ENCODE data around the gene GNAQ.

GNAQ gene

DNA sequence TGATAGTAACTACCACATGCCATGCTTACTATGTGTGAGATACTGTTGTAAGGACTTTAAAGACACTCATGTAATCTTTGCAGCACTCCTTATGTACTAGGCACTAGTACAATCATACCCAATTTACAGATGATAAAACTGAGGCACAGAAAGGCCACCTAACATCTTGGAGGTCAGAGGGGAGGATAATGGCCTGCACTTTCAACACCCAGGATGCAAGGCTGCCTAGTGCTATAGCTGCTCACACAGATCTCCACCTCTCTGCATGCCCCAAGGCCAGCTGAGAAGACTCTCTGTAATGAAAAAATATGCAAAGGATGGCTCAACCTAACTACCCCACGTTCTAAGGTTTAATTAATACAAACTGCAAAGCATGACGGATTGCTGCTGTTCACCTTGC is 57.2 kb downstream of the GNAQ start:
- no peak for DNase-seq (ENCODE audit: low read depth in 2 of 2)

- no peak for DNase-seq (ENCODE audit: low read depth in 2 of 2)
These were observed 62.5 kb downstream of the GNAQ start for GRCh38 chr9:77969083-77969482.

DNA sequence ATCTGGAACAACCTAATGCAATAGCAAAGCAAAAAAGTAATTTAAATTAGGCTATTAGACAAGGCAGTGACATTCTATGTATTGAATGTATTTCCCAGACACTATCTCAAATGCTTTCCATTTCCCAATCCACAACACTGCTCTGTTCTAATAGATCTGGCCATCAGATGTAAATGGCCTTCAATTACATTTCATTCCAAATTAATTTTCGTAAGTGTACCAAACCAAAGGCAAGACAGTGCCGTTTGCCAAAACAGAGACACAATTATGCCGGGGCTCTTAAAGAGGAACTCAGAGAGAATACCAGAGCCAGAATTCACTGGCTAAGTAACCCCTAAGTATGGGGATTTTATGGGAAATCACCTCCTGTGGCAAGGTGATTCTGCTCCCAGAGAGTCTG is 63.1 kb downstream of the GNAQ start:
- DNase-seq (ENCODE audit: low read depth in 2 of 2) = no peak

- no peak for DNase-seq (ENCODE audit: low read depth in 2 of 2)
These were observed 64.9 kb downstream of the GNAQ start for GRCh38 chr9:77966718-77967117.

DNA sequence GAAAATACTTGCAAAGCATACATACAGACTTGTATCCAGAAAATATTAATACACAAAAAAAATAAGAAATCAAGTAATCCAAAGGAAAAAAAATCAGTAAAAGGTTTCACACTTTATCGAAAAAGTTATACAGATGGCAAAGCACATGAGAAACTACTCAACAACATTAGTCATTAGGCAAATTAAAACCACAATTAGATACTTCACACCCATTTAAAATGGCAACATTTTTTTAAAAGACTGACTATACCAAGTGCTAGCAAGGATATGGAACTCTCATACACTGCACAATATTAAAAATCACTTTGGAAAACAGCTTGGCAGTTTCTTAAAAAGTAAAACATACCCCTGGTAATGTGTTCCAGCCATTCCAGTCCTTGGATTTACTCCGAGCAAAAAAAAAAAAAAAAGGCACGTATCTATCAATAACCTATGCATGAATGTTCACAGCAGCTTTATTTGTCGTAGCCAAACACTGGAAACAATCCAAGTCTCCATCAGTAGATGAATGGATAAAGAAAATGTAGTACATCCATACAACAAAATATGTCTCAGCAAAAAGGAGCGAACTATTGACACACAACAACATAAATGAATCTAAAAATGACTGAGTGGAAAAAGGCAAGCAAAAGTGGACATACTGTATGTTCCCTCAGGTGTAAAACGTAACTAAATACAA is 66.0 kb downstream of the GNAQ start:
- DNase-seq (ENCODE audit: low read depth in 2 of 2) = no peak

- no peak for DNase-seq (ENCODE audit: low read depth in 2 of 2)
These were observed 67.4 kb downstream of the GNAQ start for GRCh38 chr9:77964258-77964657.

- DNase-seq (ENCODE audit: low read depth in 2 of 2) = peak in 1 of 2 experiments; percentile 24
These were observed 70.1 kb downstream of the GNAQ start for GRCh38 chr9:77961541-77961940.

- DNase-seq (ENCODE audit: low read depth in 2 of 2) = no peak
These were observed 71.1 kb downstream of the GNAQ start for GRCh38 chr9:77960356-77961153.

GRCh38 chr9:77959803-77960202 is 71.8 kb downstream of the GNAQ start:
- DNase-seq (ENCODE audit: low read depth in 2 of 2) = no peak

DNA sequence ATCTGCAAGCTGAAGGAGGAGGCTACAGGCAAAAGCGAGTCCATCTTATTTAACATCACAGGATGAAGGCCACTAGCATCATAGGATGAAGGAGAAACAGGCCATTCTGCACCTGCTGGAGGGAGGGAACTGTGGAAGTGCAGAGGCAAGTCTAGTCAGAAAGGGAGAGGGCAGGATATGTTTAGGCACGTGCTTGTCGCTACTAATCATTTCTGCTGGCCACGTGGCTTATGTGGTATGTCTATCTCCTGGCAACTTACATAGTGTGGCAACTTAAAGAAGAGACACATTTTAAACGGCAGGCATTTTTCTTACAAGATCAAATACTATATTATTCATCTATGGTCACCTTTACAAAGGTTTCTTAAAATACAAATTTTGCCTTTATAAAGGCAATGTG is 74.0 kb downstream of the GNAQ start:
- no peak for DNase-seq (ENCODE audit: low read depth in 2 of 2)

DNA sequence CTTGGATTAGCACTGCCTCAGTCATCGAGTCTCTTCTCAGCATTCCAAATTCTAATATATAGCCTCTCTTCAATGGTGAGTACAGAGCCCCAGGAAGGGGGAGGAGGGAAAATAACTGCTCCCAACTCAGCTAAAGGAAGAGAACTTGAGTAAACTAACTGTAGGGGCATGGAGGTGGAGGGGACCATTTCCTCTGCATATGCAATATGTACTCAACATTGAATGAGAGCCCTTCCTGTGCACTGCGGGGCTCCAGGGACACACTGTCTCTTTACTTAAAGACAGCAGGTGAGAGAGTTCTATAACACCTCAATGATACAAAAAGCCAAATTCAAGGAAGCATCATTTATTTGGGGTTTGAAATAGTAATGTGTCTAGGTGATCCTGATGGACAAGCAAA is 75.1 kb downstream of the GNAQ start:
- no peak for DNase-seq (ENCODE audit: low read depth in 2 of 2)

- DNase-seq (ENCODE audit: low read depth in 2 of 2) = no peak
These were observed 77.0 kb downstream of the GNAQ start for GRCh38 chr9:77954666-77955015.

DNA sequence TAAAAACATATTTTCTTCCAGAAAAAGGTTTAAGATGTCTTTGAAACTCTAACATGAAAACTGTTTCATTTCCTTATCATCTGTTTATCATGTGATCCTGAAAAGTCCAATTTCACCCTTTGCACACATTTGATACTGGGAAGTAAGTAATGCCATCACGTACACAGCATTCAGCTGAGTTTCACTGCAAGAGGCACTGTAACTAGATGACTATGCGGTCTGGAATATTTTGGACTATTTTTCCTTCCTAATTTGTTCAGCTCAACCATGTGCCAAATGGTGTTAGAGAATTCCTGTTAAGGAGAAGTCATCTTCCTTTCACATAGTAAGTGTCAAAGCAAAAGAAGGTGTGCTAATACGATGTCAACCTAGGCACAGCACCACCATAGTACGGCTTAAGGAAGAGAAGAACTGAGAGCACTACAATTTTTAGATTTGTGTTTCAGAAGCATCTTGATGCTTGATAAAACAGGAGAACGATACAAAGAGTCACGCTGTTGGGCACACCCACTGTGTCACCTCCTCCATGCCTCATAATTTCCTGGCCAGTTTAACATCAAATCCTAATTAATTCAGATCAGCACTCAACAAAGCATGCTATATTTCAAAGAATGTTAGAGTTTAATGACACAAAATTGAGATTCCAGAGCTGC is 77.5 kb downstream of the GNAQ start:
- peak in 1 of 2 experiments; percentile 16 for DNase-seq (ENCODE audit: low read depth in 2 of 2)

DNA sequence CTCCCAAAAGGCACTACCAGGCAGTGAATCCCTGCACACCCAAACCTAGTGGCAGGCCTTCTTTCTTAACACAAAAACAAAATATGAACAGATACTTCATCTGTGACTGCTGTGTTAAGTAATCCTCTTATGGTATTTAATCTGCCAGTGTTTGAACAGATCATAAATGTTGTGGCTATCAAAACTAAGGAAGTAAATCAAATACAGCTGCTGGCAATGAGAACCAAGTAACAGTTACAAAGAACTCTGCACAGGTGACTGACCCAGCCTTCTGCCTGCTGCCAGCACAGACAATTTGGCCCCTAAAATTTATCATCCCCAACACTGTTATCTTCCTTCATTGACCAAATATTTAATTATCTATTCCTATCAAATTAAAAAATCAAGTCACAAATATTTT is 78.0 kb downstream of the GNAQ start:
- DNase-seq (ENCODE audit: low read depth in 2 of 2) = no peak

DNA sequence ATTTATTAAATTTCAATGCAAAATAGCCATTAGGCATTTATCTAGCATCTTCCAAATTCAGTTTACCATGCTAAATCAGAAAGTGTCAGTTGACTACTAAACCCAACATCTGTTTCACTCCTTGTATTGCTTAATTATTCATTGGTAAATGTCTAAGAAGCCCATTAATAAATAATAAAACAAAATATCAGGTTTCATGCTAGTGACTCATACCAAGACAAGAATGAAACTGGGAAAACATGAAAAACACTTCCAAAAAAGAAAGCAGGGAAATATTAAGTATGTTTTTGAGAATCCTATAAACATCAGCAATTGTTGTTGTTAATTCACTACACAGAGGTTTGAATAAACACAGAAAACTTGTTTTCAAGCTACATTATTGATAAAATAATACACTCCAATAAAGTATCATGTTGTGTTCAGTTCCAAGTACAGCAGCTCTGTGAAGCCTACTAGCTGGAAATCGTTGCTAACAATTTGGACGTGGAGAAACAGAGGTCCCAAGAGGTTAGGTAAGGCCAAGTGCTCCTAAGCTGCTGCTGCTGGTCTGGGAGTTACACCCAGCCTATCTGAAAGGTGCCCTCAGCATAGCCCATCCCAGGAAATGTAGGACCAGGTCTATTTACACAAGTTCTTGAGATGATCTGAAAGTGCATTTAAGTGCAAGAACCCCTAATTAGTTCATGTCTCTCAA is 78.8 kb downstream of the GNAQ start:
- peak in 1 of 2 experiments; percentile 20 for DNase-seq (ENCODE audit: low read depth in 2 of 2)

- DNase-seq (ENCODE audit: low read depth in 2 of 2) = no peak
These were observed 80.2 kb downstream of the GNAQ start for GRCh38 chr9:77951369-77951768.

GRCh38 chr9:77949751-77950436 is 81.7 kb downstream of the GNAQ start:
- DNase-seq (ENCODE audit: low read depth in 2 of 2) = no peak

- no peak for DNase-seq (ENCODE audit: low read depth in 2 of 2)
These were observed 84.0 kb downstream of the GNAQ start for GRCh38 chr9:77947651-77948050.

GRCh38 chr9:77946969-77947620 is 84.5 kb downstream of the GNAQ start:
- no peak for DNase-seq (ENCODE audit: low read depth in 2 of 2)

DNA sequence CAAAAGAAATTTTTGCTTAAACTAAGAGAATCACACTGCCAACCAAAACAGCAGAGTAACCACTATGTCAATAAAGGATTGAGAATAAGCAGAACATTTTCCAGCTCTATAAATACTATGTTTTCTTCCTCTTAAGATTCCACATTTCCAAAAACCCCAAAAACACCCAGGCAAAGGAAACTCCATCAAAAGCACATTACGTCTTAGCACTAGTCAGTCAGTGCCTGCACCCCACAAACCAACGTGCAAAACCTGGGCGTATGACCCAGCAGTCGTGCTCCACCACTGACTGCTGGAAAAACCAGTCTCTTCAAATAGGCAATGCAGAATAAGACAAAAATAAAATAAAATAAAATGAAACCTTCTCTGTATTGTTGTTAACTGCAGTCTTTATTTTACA is 85.3 kb downstream of the GNAQ start:
- DNase-seq (ENCODE audit: low read depth in 2 of 2) = no peak

GRCh38 chr9:77945798-77946197 is 85.8 kb downstream of the GNAQ start:
- DNase-seq (ENCODE audit: low read depth in 2 of 2) = no peak

Data from fibroblast of skin of left biceps (primary cell).